Heart left ventricle (tissue), 16 donors: ENCODE data around the gene CKAP5. TPM values are rescaled to one million over a fixed set of nuclear protein-coding genes. Genes with fewer than 3 reads are reported as not detected.

Source experiments
- ATAC-seq, 4 donors: fragments of 200-7000 bp; cut with Tn5 transposase; one replicate each; pipeline ENCODE4 v1.9.1; 2020 to 2022; ENCODE audit warnings: moderate library complexity in 4 of 4, mild to moderate bottlenecking in 3 of 4, moderate number of reproducible peaks in 1 of 4
- DNase-seq, 5 donors: peaks; one replicate each; pipeline ENCODE4 v3.0.0-alpha.2; 2020
- H3K27ac ChIP-seq, 12 donors: fragments of 200-600 bp; sonication (generic) in 4 of 12; one replicate each; pipeline versions ENCODE4 v1.5.0 to v1.8.0; 2016 to 2022; ENCODE audit warnings: mild to moderate bottlenecking in 2 of 12
- H3K27me3 ChIP-seq, 9 donors: fragments of 200-600 bp; sonication (generic) in 2 of 9; one replicate each; pipeline versions ENCODE4 v1.5.1 to v1.8.0; 2016 to 2022; ENCODE audit warnings: mild to moderate bottlenecking in 3 of 9
- H3K36me3 ChIP-seq, 9 donors: fragments of 200-600 bp; sonication (generic) in 2 of 9; one replicate each; pipeline versions ENCODE4 v1.5.0 to v1.8.0; 2018 to 2022; ENCODE audit warnings: mild to moderate bottlenecking in 2 of 9
- H3K4me1 ChIP-seq, 12 donors: fragments of 200-600 bp; sonication (generic) in 4 of 12; one replicate each; pipeline versions ENCODE4 v1.5.0 to v1.8.0; 2016 to 2022; ENCODE audit warnings: mild to moderate bottlenecking in 3 of 12
- H3K4me3 ChIP-seq, 12 donors: fragments of 200-600 bp; sonication (generic) in 4 of 12; one replicate each; pipeline versions ENCODE4 v1.5.0 to v1.8.0; 2017 to 2022; ENCODE audit warnings: mild to moderate bottlenecking in 9 of 12, moderate library complexity in 4 of 12
- H3K9me3 ChIP-seq, 12 donors: fragments of 200-600 bp; sonication (generic) in 4 of 12; one replicate each; pipeline versions ENCODE4 v1.5.0 to v1.8.0; 2016 to 2022; ENCODE audit warnings: mild to moderate bottlenecking in 1 of 12
- POLR2A ChIP-seq, 2 donors: fragments of 450-650 bp; IDR thresholded peaks; one replicate each; pipeline ENCODE4 v1.6.1; 2017; ENCODE audit warnings: antibody characterized with exemption in 2 of 2, mild to moderate bottlenecking in 2 of 2, moderate library complexity in 2 of 2
- WGBS, 4 donors: extraction: QIAGEN DNeasy Blood & Tissue Kit in 2 of 4; methylation state at CpG; one replicate each; pipeline versions ENCODE4 v1.1.5 to v1.1.7; 2013 to 2018; 5-methylcytosine and 5-hydroxymethylcytosine counted together
- intact Hi-C, 10 donors: fragments of 100-400 bp; cut with DNase I; formaldehyde crosslinking; loops; one replicate each; pipeline versions ENCODE4 v1.11.1 to v1.14.2; 2022
- polyA plus RNA-seq, 2 donors: library from polyadenylated mRNA; stranded (reverse); fragments of 200-250 nt; gene quantifications; one replicate each; pipeline ENCODE4 v1.2.3, GENCODE V29; 2013
- total RNA-seq, 9 donors: library from RNA; depleted of rRNA in 2 of 9; stranded (reverse); fragments of >200 nt in 2 of 9; fragmentation: NEBNext Ultra II Directional in 3 of 9; extraction: Animal tissue kit (Norgen Biotek cat#: 25700) in 3 of 9; gene quantifications; one replicate each; pipeline versions ENCODE4 v1.1.0 to v1.2.4, GENCODE V29; 2016 to 2023
- TF ChIP-seq, protein P1 (sequence below), 12 donors: fragments of 200-600 bp; sonication (generic) in 4 of 12; IDR thresholded peaks; one replicate each; pipeline versions ENCODE4 v1.5.0 to v1.8.0; 2018 to 2022; ENCODE audit warnings: antibody characterized with exemption in 12 of 12, mild to moderate bottlenecking in 5 of 12
- donor health status: ischemic (EF 13 %, LVEDD 7.1; RV severe dilation, severe dysfunction).
- donor health status: healthy with polysubstance abuse.
- donor health status: DM: no; HTN: yes; CAD: no.
- donor health status: DM: no; HTN: no; CAD: no.
- donor health status: ischemic (EF 25% LVEDD 6.9; RV normal size, moderate dysfunction).
- donor health status: ischemic (EF 25% LVEDD 5.7; RV mildly dilated, moderate dysfunction).
- donor health status: healthy.
- donor health status: DM: yes; HTN: yes; CAD: no.
- donor health status: ischemic (EF 35%, LVEDD 5.7; RV mildly dilated, moderate dysfunction).
- donor health status: nonischemic (EF 11% LVEDD 7.7; RV severe dilation, severe dysfunction).
- donor health status: DM: yes; HTN: yes; CAD: no.
- donor health status: PGD.
- donor health status: ischemic (EF 29% LVEDD 5.4; RV normal size, mild dysfunction).
- donor health status: nonischemic (EF 23%, LVEDD 6.1; RV moderate dilation, normal function).

CKAP5 gene
- total and polyA plus RNA-seq, 11 donors = 12.3 to 108 (median 67.6) TPM

DNA sequence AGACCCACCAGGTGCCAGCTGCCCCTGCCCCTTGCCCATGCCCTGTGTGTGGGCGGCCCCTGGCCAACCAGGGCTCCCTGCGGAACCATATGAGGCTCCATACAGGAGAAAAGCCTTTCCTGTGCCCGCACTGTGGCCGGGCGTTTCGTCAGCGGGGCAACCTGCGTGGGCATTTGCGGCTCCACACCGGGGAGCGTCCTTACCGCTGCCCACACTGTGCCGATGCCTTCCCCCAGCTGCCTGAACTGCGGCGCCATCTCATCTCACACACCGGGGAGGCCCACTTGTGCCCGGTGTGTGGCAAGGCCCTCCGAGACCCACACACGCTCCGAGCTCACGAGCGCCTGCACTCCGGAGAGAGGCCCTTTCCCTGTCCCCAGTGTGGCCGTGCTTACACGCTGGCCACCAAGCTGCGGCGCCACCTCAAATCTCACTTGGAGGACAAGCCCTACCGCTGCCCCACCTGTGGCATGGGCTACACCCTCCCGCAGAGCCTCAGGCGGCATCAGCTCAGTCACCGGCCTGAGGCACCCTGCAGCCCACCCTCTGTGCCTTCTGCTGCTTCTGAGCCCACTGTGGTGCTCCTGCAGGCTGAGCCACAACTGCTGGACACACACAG, 140.9 kb downstream of the CKAP5 start:
- H3K36me3 ChIP-seq = peaks cover 3 to 66% (median 57%) of the 10 kb centered on the region in 9 donors
- H3K27me3 ChIP-seq = no peaks in the 10 kb centered on the region
- no peak overlapping the region for H3K4me3 ChIP-seq
- intact Hi-C loops = no loop called here
- 94 to 97% (median 96%) methylated on average over 26 to 31 of the region's 31 CpGs for WGBS, 4 donors
- H3K9me3 ChIP-seq = no peaks in the 10 kb centered on the region
- TF ChIP-seq, protein P1, sequence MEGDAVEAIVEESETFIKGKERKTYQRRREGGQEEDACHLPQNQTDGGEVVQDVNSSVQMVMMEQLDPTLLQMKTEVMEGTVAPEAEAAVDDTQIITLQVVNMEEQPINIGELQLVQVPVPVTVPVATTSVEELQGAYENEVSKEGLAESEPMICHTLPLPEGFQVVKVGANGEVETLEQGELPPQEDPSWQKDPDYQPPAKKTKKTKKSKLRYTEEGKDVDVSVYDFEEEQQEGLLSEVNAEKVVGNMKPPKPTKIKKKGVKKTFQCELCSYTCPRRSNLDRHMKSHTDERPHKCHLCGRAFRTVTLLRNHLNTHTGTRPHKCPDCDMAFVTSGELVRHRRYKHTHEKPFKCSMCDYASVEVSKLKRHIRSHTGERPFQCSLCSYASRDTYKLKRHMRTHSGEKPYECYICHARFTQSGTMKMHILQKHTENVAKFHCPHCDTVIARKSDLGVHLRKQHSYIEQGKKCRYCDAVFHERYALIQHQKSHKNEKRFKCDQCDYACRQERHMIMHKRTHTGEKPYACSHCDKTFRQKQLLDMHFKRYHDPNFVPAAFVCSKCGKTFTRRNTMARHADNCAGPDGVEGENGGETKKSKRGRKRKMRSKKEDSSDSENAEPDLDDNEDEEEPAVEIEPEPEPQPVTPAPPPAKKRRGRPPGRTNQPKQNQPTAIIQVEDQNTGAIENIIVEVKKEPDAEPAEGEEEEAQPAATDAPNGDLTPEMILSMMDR (IDR thresholded peaks at IDR 0.05) = no peak
- no peak for TF ChIP-seq POLR2A (IDR thresholded peaks at IDR 0.05)
- DNase-seq (no peak), ATAC-seq (no peak)
- peaks cover 0 to 24% (median 17%) of the 10 kb centered on the region in 12 donors for H3K4me1 ChIP-seq
- no peak overlapping the region for H3K27ac ChIP-seq

DNA sequence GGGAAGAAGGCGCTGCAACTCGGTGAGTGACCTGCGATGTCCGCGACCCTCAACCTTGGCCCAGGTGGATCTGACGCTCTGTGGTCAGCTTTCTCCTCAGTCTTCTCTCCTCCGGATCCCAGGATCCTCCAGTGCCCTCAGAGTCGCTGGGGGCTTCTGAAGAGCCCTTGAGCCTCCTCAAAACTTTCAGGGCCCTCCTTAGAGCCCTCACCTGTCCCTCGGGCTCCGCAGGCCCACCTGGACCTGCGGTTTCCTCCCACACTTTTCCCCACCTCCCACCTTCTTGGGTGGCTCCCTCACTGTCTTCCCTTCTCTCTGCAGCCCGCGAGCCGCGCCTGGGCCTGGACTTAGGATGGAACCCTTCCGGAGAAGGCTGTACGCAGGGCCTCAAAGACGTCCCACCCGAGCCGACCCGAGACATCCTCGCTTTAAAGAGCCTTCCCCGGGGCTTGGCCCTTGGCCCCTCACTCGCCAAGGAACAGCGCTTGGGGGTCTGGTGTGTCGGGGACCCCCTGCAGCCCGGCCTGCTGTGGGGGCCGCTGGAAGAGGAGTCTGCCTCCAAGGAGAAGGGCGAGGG, 144.9 kb downstream of the CKAP5 start:
- Histone ChIP-seq H3K9me3 (no peaks in the 10 kb centered on the region), H3K36me3 (peaks cover 3 to 51% (median 43%) of the 10 kb centered on the region in 9 donors), H3K27ac (peak overlapping the region; percentile 87 to 100 (median 94)), H3K4me3 (peak overlapping the region; percentile 68 to 100 (median 88)), H3K27me3 (no peaks in the 10 kb centered on the region), H3K4me1 (peaks cover 4 to 61% (median 50%) of the 10 kb centered on the region in 12 donors)
- no peak for DNase-seq
- TF ChIP-seq POLR2A (IDR thresholded peaks at IDR 0.05) = no peak
- TF ChIP-seq, protein P1 (IDR thresholded peaks at IDR 0.05) = no peak
- ATAC-seq = no peak
- intact Hi-C loops = loop anchor here in 3 of 10 donors (2.0 to 5.0 kb wide), 2 partner anchors 44 to 84 kb away; partner anchors contain the start of genes ATG13 (in 2 of the 3) and HARBI1 (in 2 of the 3)
- WGBS, 4 donors = 1 to 3% (median 1%) methylated on average over 29 of the region's 29 CpGs

DNA sequence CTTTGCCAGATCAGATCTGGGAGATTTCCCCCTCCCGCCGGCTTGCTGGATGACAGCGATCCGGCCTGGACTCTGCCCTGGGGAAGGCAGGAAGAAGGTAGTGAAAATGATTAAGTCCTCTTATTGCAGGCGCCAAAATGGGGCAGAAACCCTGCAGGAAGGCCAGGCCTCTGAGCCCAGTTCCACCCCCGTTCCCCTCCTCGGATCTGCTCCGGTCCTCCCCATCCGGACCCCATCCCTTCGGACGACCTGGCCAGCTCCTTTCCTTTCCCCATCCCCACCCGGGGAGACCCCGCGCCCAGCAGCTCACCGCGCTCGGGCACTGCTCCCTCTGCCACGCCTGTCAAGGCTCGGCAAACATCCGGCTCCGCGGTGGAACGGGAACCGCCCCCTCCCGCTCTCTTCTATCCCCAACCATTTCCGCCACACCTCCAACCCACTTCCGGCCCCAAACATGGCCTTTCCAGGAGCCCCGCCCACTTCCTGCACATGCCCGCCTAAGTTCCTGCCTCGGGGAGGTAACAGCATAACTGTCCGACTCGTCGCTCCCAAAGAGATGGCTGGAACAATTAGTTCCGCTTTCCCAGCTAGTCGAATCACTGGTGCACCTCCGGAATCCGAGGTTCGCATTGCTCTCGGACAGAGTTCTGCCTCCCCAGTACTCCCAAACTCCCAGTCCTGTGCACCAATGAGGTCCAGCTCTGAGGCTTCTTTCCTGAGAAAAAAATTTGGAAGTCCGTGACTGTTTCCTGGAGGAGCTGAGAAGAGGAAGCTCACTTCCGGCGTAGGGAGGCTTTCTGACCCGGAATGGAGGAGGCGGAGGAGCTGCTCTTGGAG, 145.6 kb downstream of the CKAP5 start, which contains the start of the genes ARHGAP1 and ZNF408:
TSS of gene ARHGAP1 (minus strand) at position 379 of the 837 bp plus-strand sequence. CDS start 4,512 bp downstream, outside the sequence.
TSS of gene ZNF408 (plus strand) at position 791 of the 837 bp plus-strand sequence. CDS start at position 808, 17 bp downstream.
- H3K27me3 ChIP-seq = no peaks in the 10 kb centered on the region

More for the DNA sequence above, 145.6 kb downstream of the CKAP5 start, which contains the start of the genes ARHGAP1 and ZNF408:
- Histone ChIP-seq H3K9me3 (no peaks in the 10 kb centered on the region), H3K36me3 (peaks cover 3 to 51% (median 41%) of the 10 kb centered on the region in 9 donors), H3K27ac (peak within 1 kb of the TSS; percentile 87 to 100 (median 94)), H3K4me1 (peaks cover 4 to 68% (median 57%) of the 10 kb centered on the region in 12 donors), H3K4me3 (peak within 1 kb of the TSS; percentile 68 to 100 (median 88))
- ATAC-seq (peak; percentile 92 to 94 (median 94)), DNase-seq (peak; percentile 99 to 100 (median 99))
- peak in 1 of 2 donors; percentile 87 for TF ChIP-seq POLR2A (IDR thresholded peaks at IDR 0.05)
- TF ChIP-seq, protein P1 (IDR thresholded peaks at IDR 0.05) = no peak
- intact Hi-C loops = loop anchor here in 3 of 10 donors (2.0 to 5.0 kb wide), 2 partner anchors 44 to 83 kb away; partner anchors contain the start of genes ATG13 (in 2 of the 3) and HARBI1 (in 2 of the 3)
- 0 to 1% (median 0%) methylated on average over 36 to 44 of the region's 44 CpGs for WGBS, 4 donors
